Spleen (tissue), 11 donors: Measurements from ENCODE around the gene CRB3. TPM values are rescaled to one million over a fixed set of nuclear protein-coding genes. Genes with fewer than 3 reads are reported as not detected.

Experiments
- DNase-seq: peaks from one replicate; pipeline ENCODE4 v3.0.0-alpha.2; 2020
- H3K27ac ChIP-seq, 8 donors: fragments of 200-600 bp; sonication (generic) in 7 of 8; 1 replicate in 4 of 8; 2 replicates in 4 of 8; pipeline versions ENCODE4 v1.5.0 to v1.8.0; 2016 to 2021; ENCODE audit warnings: inconsistent platforms in 4 of 8, mild to moderate bottlenecking in 4 of 8, moderate library complexity in 1 of 8
- H3K27me3 ChIP-seq, 7 donors: fragments of 200-600 bp; sonication (generic) in 6 of 7; replicated peaks in 1 of 7; 1 replicate in 4 of 7; 2 replicates in 3 of 7; pipeline versions ENCODE4 v1.5.0 to v1.8.0; 2016 to 2021; ENCODE audit warnings: inconsistent platforms in 3 of 7, mild to moderate bottlenecking in 1 of 7
- H3K36me3 ChIP-seq, 6 donors: fragments of 200-600 bp; sonication (generic) in 5 of 6; 1 replicate in 4 of 6; 2 replicates in 2 of 6; pipeline versions ENCODE4 v1.5.0 to v1.8.0; 2016 to 2021; ENCODE audit warnings: inconsistent platforms in 2 of 6
- H3K4me1 ChIP-seq, 6 donors: fragments of 200-600 bp; sonication (generic) in 5 of 6; 1 replicate in 3 of 6; 2 replicates in 3 of 6; pipeline versions ENCODE4 v1.5.0 to v1.8.0; 2016 to 2021; ENCODE audit warnings: inconsistent platforms in 3 of 6
- H3K4me3 ChIP-seq, 8 donors: fragments of 200-600 bp; sonication (generic) in 7 of 8; 1 replicate in 4 of 8; 2 replicates in 4 of 8; pipeline versions ENCODE4 v1.5.0 to v1.8.0; 2016 to 2021; ENCODE audit warnings: inconsistent platforms in 4 of 8, mild to moderate bottlenecking in 4 of 8, moderate library complexity in 2 of 8
- H3K9me3 ChIP-seq, 8 donors: fragments of 200-600 bp; sonication (generic) in 7 of 8; 1 replicate in 4 of 8; 2 replicates in 4 of 8; pipeline versions ENCODE4 v1.5.0 to v1.8.0; 2016 to 2021; ENCODE audit warnings: inconsistent platforms in 4 of 8
- CTCF ChIP-seq, 11 experiments: fragments of 200-600 bp in 7 of 11; fragments of 450-650 bp in 4 of 11; sonication (generic) in 4 of 11; IDR thresholded peaks in 8 of 11; conservative IDR thresholded peaks in 3 of 11; 1 replicate in 7 of 11; 2 replicates in 4 of 11; pipeline versions ENCODE4 v1.4.0 to v1.8.0; 2016 to 2021; ENCODE audit warnings: antibody characterized with exemption in 11 of 11, inconsistent platforms in 4 of 11, mild to moderate bottlenecking in 1 of 11
- POLR2A ChIP-seq, 3 donors: fragments of 450-650 bp; IDR thresholded peaks; one replicate each; pipeline ENCODE4 v1.5.1; 2017; ENCODE audit warnings: antibody characterized with exemption in 3 of 3, mild to moderate bottlenecking in 1 of 3
- POLR2AphosphoS5 ChIP-seq, 3 donors: sonication (generic); formaldehyde crosslinking; IDR thresholded peaks; one replicate each; pipeline ENCODE4 v1.5.1; 2017; ENCODE audit warnings: antibody characterized with exemption in 3 of 3
- WGBS, 5 donors: extraction: QIAGEN DNeasy Blood & Tissue Kit in 3 of 5; methylation state at CpG; one replicate each; pipeline versions ENCODE4 v1.1.5 to v1.1.7; 2013 to 2018; 5-methylcytosine and 5-hydroxymethylcytosine counted together
- intact Hi-C: fragments of 100-400 bp; cut with DNase I; formaldehyde crosslinking; loops from one replicate; pipeline ENCODE4 v1.15.0; 2023; ENCODE audit warnings: low total_unique reads
- polyA plus RNA-seq, 3 donors: library from polyadenylated mRNA; stranded (reverse); fragments of 200-250 nt; gene quantifications; one replicate each; pipeline ENCODE4 v1.2.1, GENCODE V29; 2013
- total RNA-seq, 7 donors: library from RNA; depleted of rRNA in 3 of 7; stranded (reverse); fragments of >200 nt in 3 of 7; fragmentation: NEBNext Ultra II Directional in 4 of 7; extraction: Animal tissue kit (Norgen Biotek cat#: 25700) in 4 of 7; gene quantifications; one replicate each; pipeline versions ENCODE4 v1.1.0 to v1.2.1, GENCODE V29; 2016 to 2021
- donor health status: healthy with polysubstance abuse.
- donor health status: DM: no; HTN: no; CAD: no; lungs with moderate emphysema.
- donor health status: DM: no; HTN: no; CAD: no.
- donor health status: Bipolar disorder and iron deficiency.
- donor health status: healthy.
- donor health status: DM: no; HTN: no; CAD: no.
- donor health status: DM: yes; HTN: yes; CAD: no.

CRB3 gene
- total and polyA plus RNA-seq, 10 donors: 1.0 to 2.0 (median 1.2) TPM; not detected in 2

GRCh38 chr19:6429419-6430221 is 34.5 kb upstream of the CRB3 start:
- TF ChIP-seq POLR2AphosphoS5 (IDR thresholded peaks at IDR 0.05) (no peak), CTCF (IDR thresholded peaks at IDR 0.05 in 8 of 11, conservative IDR thresholded peaks at IDR 0.05 in 3 of 11) (no peak), POLR2A (IDR thresholded peaks at IDR 0.05) (no peak)
- H3K9me3 ChIP-seq: no peaks in the 10 kb centered on the region
- no peak overlapping the region for H3K27ac ChIP-seq
- intact Hi-C loops: no loop called here
- H3K4me1 ChIP-seq: peaks cover 0 to 15% (median 6%) of the 10 kb centered on the region in 6 donors
- no peaks in the 10 kb centered on the region for H3K27me3 ChIP-seq
- H3K4me3 ChIP-seq: no peak overlapping the region
- no peaks in the 10 kb centered on the region for H3K36me3 ChIP-seq
- 56 to 63% (median 61%) methylated on average over 15 to 20 of the region's 20 CpGs for WGBS, 5 donors
- DNase-seq: no peak

GRCh38 chr19:6431891-6432290 is 32.2 kb upstream of the CRB3 start:
- no peaks in the 10 kb centered on the region for H3K27me3 ChIP-seq
- WGBS, 5 donors: 87 to 95% (median 93%) methylated on average over 11 of the region's 11 CpGs
- H3K27ac ChIP-seq: no peak overlapping the region
- intact Hi-C loops: no loop called here
- no peak for DNase-seq
- H3K4me3 ChIP-seq: no peak overlapping the region
- H3K9me3 ChIP-seq: no peaks in the 10 kb centered on the region
- H3K36me3 ChIP-seq: no peaks in the 10 kb centered on the region
- TF ChIP-seq POLR2A (IDR thresholded peaks at IDR 0.05) (no peak), POLR2AphosphoS5 (IDR thresholded peaks at IDR 0.05) (no peak), CTCF (IDR thresholded peaks at IDR 0.05 in 8 of 11, conservative IDR thresholded peaks at IDR 0.05 in 3 of 11) (no peak)
- H3K4me1 ChIP-seq: peaks cover 0 to 3% (median 0%) of the 10 kb centered on the region in 6 donors

- Histone ChIP-seq H3K4me1 (peaks cover 0 to 3% (median 0%) of the 10 kb centered on the region in 6 donors), H3K27me3 (no peaks in the 10 kb centered on the region), H3K36me3 (no peaks in the 10 kb centered on the region), H3K9me3 (no peaks in the 10 kb centered on the region), H3K4me3 (no peak overlapping the region), H3K27ac (no peak overlapping the region)
- DNase-seq: no peak
- intact Hi-C loops: no loop called here
- TF ChIP-seq POLR2A (IDR thresholded peaks at IDR 0.05): no peak
- no peak for TF ChIP-seq POLR2AphosphoS5 (IDR thresholded peaks at IDR 0.05)
- TF ChIP-seq CTCF (IDR thresholded peaks at IDR 0.05 in 8 of 11, conservative IDR thresholded peaks at IDR 0.05 in 3 of 11): no peak
- 89 to 91% (median 89%) methylated on average over 11 of the region's 11 CpGs for WGBS, 5 donors
Measured at GRCh38 chr19:6433165-6433564, 30.9 kb upstream of the CRB3 start.

- Histone ChIP-seq H3K4me1 (peaks cover 0 to 3% (median 0%) of the 10 kb centered on the region in 6 donors), H3K27ac (no peak within 1 kb of the TSS), H3K4me3 (no peak within 1 kb of the TSS), H3K27me3 (no peaks in the 10 kb centered on the region), H3K36me3 (no peaks in the 10 kb centered on the region), H3K9me3 (no peaks in the 10 kb centered on the region)
- DNase-seq: no peak
- TF ChIP-seq CTCF (IDR thresholded peaks at IDR 0.05 in 8 of 11, conservative IDR thresholded peaks at IDR 0.05 in 3 of 11): no peak
- TF ChIP-seq POLR2A (IDR thresholded peaks at IDR 0.05): no peak
- TF ChIP-seq POLR2AphosphoS5 (IDR thresholded peaks at IDR 0.05): no peak
- intact Hi-C loops: no loop called here
- 84 to 93% (median 92%) methylated on average over 10 of the region's 10 CpGs for WGBS, 5 donors
Measured at GRCh38 chr19:6433663-6434062, 30.4 kb upstream of the CRB3 start, which contains the start of gene SLC25A41. Gene SLC25A41, minus strand, starts transcription at chr19:6433763. Its CDS starts 70 bp downstream, at chr19:6433693.
